HepG2 (cell line): ENCODE measurements around the gene CTAG1B.

Experiments used
- SP1 ChIP-seq, 2 experiments: fragments of 450-650 bp in 1 of 2; sonication (generic) in 1 of 2; formaldehyde crosslinking in 1 of 2; IDR thresholded peaks; 2 replicates each; pipeline versions ENCODE4 v1.4.0 to v1.6.1; 2016 to 2020; ENCODE audit warnings: missing genetic modification reagents in 1 of 2
- ZNF18 ChIP-seq: sonication (generic); formaldehyde crosslinking; IDR thresholded peaks from 2 replicates; pipeline ENCODE4 v1.8.0; 2022; ENCODE audit warnings: mild to moderate bottlenecking, missing genetic modification reagents; ENCODE audit not compliant: insufficient replicate concordance
- ZNF549 ChIP-seq: sonication (generic); formaldehyde crosslinking; IDR thresholded peaks from 2 replicates; pipeline ENCODE4 v1.5.0; 2020; ENCODE audit warnings: missing genetic modification reagents

DNA sequence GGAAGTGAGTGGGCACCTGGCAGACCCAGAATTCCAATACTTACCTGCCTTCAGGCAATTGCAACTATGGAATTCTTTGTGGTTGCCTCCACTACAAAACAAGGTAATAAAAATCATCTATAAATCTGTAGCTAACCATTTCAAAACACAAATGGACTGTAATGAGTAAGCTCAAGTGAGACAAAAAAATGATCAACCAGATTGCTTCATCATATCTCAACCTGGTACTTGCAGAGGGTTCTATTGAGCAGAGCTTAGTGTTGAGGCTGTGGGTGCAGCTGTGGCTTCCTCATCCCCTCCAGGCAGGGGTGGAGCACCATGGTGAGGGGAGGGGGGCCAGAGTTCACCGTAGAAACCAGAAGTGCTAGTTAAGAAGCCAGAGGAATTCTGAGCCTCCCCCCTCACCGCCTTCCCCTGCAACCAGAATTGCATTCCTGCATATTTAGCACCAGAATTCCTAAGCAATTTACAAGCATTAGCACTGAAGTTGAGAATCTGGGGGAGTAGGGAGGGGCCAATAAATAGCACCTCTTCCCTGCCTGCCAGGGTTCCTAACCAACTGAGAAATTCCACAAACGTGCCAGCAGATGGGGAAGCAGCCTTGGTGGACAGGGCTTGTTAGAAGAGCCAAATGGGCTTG is 22.7 kb downstream of the CTAG1B start:
- no peak for TF ChIP-seq ZNF549 (CRISPR knock-in tag)
- no peak for TF ChIP-seq SP1 (IDR thresholded peaks at IDR 0.05)
- TF ChIP-seq SP1 (CRISPR knock-in tag; IDR thresholded peaks at IDR 0.05): no peak
- TF ChIP-seq ZNF18: no peak
